ENCODE results near the gene NUDT4. TPM values are rescaled to one million over a fixed set of nuclear protein-coding genes. Genes with fewer than 3 reads are reported as not detected.

Gene NUDT4
- 24.4 to 31.8 TPM (median 30.3 TPM) in 5 replicates for total RNA-seq (2022; extraction: Qiagen RNA extraction)

GRCh38 chr12:93377252-93378195 lies at the start of gene NUDT4:
TSS of gene NUDT4 (plus strand) at chr12:93377925. CDS start at chr12:93378323, 398 bp downstream.

GRCh38 chr12:93441617-93442410 lies 64.1 kb downstream of the NUDT4 start, which contains the start of gene UBE2N:
TSS of gene UBE2N (minus strand) at chr12:93441947. CDS start at chr12:93441884, 63 bp downstream.

Other genes starting within 250 kb of the NUDT4 start
- gene UBE2N, start 64.0 kb downstream of the NUDT4 start, total RNA-seq (2022; extraction: Qiagen RNA extraction), result 143 to 192 TPM (median 155 TPM) in 5 replicates
- gene MRPL42, start 89.6 kb downstream of the NUDT4 start, total RNA-seq (2022; extraction: Qiagen RNA extraction), result 41.5 to 52.7 TPM (median 48.1 TPM) in 5 replicates
- gene SOCS2, start 194.8 kb downstream of the NUDT4 start, total RNA-seq (2022; extraction: Qiagen RNA extraction), result 18.0 to 22.7 TPM (median 19.6 TPM) in 5 replicates

All from A549 treated with Mapracorat at 1 μM for 4 hours (cell line).